HG03139 (cell line): ENCODE data around the gene PIR.

Source experiments
- ATAC-seq: cut with Tn5 transposase; IDR thresholded peaks from one replicate; pipeline ENCODE4 v1.9.1; 2021; ENCODE audit not compliant: unreplicated experiment

Gene PIR

DNA sequence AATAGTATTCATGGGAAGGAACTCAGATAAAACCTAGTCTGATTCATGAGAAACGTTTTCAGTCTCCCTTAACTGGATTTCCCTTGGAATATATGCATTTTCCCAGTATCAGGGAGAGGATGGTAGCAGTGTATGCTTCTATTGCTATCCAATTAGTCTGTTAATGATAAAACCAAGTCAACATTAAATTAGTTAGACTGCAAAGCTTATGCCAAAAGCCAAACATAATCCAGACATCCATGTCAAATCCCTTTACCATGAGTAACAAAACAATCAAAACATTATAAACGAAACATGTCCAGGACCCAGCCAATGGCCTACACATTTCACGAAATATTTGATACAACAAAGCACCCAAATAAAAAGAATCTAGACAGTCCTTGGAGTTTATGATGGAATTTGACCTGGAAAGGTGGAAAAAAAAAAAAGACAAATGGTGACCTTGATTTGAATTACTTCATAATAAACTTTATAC, 74.4 kb downstream of the PIR start:
- no peak for ATAC-seq

GRCh38 chrX:15418041-15418706, 75.0 kb downstream of the PIR start:
- no peak for ATAC-seq

- ATAC-seq = no peak
Measured at GRCh38 chrX:15416133-15416993, 76.8 kb downstream of the PIR start.

- ATAC-seq = no peak
Measured at GRCh38 chrX:15413101-15413500, 80.0 kb downstream of the PIR start.

DNA sequence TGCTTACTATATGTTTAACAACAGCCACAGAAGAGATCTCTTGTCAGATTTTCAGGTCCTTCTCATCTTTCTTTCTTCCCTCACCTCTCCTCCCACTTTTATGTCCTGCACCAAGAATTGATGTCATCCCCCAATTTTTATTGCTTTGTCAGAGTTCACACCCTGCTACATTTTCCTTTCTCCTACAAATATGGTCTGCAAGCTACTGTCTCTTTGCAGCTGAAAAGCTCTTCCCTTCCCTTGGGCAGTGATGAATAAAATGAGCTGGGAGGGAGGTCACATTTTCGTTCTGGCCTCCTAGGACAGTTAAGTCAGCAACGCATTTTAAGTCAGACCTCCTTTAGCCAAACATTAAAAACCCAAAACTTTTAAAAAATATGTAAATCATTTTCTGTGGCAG, 82.2 kb downstream of the PIR start:
- no peak for ATAC-seq

DNA sequence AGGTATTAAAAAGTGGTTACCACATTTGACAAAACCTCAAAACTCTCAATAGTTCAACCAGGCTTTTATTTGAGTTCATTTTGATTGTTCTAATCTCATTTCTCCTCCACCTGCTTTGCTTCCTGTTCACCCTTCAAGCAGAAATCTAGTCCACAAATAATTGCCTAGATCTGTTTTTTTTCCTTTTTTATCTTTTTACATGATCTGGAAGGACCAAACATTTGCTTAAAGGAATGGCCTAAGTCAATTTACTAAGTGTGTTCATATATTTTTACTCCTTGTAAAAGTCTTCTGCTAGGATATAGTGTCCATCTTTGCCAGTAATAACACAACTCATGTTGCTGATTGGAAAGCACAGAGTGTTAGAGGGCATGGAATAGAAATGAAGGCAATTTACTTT, 82.7 kb downstream of the PIR start:
- no peak for ATAC-seq

DNA sequence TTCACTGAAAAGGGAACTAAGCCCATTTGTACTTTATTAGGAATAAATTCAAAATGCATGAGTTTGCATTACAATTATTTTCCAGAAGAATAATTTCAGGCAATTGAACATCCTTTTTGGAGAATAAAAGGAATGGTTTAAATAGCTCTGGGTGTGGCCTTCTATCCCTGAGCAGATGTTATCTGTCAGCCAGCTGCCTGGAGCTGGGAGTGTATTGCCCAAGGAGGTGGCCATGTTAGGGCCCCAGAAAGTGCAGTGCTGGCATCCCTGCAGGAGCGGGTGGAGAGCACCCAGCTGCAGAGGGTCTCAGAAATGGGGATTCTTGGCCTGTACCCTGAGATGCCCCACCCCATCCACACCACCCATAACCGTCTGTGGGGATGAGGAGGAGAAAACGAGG, 87.3 kb downstream of the PIR start:
- ATAC-seq = no peak

- ATAC-seq = no peak
Measured at GRCh38 chrX:15404401-15405096, 88.6 kb downstream of the PIR start.

- no peak for ATAC-seq
Measured at GRCh38 chrX:15401378-15401777, 91.8 kb downstream of the PIR start.

- no peak for ATAC-seq
Measured at GRCh38 chrX:15399962-15400391, 93.2 kb downstream of the PIR start.

DNA sequence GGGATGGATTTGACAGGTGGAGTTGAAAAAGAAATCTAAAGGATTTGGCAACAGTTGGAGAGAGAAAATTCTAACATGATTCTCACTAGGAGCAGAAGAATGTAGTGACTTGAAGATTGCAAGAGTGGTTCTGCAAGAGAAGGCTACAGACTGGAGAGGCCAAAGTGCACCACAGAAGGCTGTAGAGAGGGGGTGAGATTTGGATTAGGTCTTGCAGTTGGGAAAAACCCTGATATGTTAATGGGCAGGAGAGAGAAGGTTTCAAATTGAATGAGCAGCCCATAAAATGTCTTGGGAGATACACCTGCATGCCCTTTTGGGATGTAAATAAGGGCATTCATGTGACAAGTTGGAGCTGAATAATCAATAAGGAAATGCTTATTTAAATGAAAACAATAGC, 94.3 kb downstream of the PIR start:
- no peak for ATAC-seq

GRCh38 chrX:15395789-15396188, 97.3 kb downstream of the PIR start:
- ATAC-seq = no peak

DNA sequence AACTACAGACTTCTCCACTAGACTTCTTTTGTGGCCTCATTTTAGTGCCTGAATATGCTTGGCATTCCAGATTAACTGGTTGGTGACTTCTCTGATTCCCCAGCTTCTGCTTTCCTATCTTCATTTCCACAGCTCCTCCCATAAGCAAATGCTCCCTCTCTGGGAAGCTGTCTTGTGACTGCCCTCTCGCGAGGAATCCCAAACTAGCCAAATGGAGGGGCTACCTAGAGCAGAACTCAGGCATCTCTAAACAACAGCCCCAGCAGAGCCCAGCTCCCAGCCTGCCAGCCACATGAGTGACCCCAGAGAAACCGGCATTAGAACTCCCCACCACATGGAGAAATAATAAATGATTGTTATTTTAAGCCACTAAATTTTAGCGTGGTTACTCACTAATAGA, 101.3 kb downstream of the PIR start:
- no peak for ATAC-seq

GRCh38 chrX:15384304-15384703, 108.8 kb downstream of the PIR start, which contains the start of gene VEGFD:
Gene VEGFD, minus strand, starts transcription at chrX:15384413. Its CDS starts 467 bp downstream, at chrX:15383946.
- ATAC-seq = no peak

DNA sequence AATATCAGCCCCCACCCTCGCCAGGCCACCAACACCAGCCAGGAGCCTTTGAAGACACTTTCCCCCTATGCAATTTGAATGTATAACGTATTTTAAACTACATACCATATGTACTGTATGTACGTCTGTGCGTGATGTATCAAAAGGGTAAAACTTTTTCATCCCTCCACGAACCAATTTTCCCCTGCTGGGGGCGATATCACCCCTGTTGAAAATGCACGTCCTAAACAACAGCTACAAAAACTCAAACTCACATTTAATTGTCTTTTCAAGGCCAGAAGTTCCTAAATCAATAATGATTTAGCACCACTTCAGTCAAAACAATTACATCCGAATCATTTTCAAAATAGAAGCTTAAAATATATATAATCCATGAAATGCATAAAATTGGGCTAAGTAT, 110.3 kb downstream of the PIR start:
- ATAC-seq = no peak

DNA sequence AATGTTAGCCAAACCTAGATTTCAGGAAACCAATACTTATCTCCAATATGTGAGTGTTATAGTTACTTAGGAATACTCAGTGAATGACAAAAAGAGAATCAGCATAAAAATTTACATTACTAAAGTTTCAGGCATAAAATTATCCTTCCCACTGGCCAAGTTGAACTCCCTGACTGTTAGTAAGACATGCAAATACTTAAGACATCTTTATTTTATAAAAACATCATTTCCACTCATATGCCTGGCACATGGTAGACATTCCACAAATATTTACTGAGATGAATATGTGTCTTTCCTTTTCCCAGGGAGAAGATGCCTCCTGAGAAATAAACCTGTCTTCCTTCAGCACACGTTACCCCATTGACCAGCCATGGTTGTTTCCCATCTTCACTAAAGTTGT, 116.2 kb downstream of the PIR start:
- no peak for ATAC-seq

GRCh38 chrX:15373976-15374375, 119.2 kb downstream of the PIR start:
- ATAC-seq = no peak

- no peak for ATAC-seq
Measured at GRCh38 chrX:15366506-15367352, 126.4 kb downstream of the PIR start.

GRCh38 chrX:15359701-15360100, 133.4 kb downstream of the PIR start:
- no peak for ATAC-seq

GRCh38 chrX:15358533-15358932, 134.6 kb downstream of the PIR start:
- ATAC-seq = no peak

- ATAC-seq = no peak
Measured at GRCh38 chrX:15356444-15356843, 136.7 kb downstream of the PIR start.
